Vagina (tissue), 2 donors: ENCODE measurements around the gene UQCRH.

Experiments used
- CTCF ChIP-seq, 3 experiments: fragments of 450-650 bp in 2 of 3; fragments of 200-600 bp in 1 of 3; sonication (generic) in 1 of 3; IDR thresholded peaks; one replicate each; pipeline ENCODE4 v1.5.1; 2017 to 2019; ENCODE audit warnings: antibody characterized with exemption in 3 of 3, mild to moderate bottlenecking in 2 of 3, moderate library complexity in 2 of 3
- POLR2A ChIP-seq, 2 donors: fragments of 450-650 bp; IDR thresholded peaks; one replicate each; pipeline ENCODE4 v1.6.1; 2017; ENCODE audit warnings: antibody characterized with exemption in 2 of 2, mild to moderate bottlenecking in 2 of 2, moderate library complexity in 2 of 2

- TF ChIP-seq CTCF (IDR thresholded peaks at IDR 0.05) (no peak), POLR2A (IDR thresholded peaks at IDR 0.05) (no peak)
Measured at GRCh38 chr1:46364612-46365011, 61.1 kb downstream of the UQCRH start.
